SH-SY5Y (cell line): ENCODE data around the gene AP1S3.

Experiments
- GATA2 ChIP-seq: IDR thresholded peaks from 2 replicates; pipeline ENCODE4 v1.6.1; 2011; ENCODE audit warnings: mild to moderate bottlenecking, low read depth, low read length
- GATA3 ChIP-seq: IDR thresholded peaks from 2 replicates; pipeline ENCODE4 v1.6.1; 2011; ENCODE audit warnings: low read depth, mild to moderate bottlenecking, low read length, moderate library complexity

- no peak for TF ChIP-seq GATA2
- TF ChIP-seq GATA3, result no peak
Measured at GRCh38 chr2:223725494-223725893, 111.9 kb downstream of the AP1S3 start.
